Aorta (tissue), 5 donors: Measurements from ENCODE around the gene NDUFA11. TPM values are rescaled to one million over a fixed set of nuclear protein-coding genes. Genes with fewer than 3 reads are reported as not detected.

ENCODE experiments used
- ATAC-seq: fragments of 200-7000 bp; cut with Tn5 transposase; one replicate; pipeline ENCODE4 v1.9.1; 2022; ENCODE audit warnings: moderate library complexity; ENCODE audit not compliant: low FRiP score
- DNase-seq, 2 donors: peaks; one replicate each; pipeline ENCODE4 v3.0.0-alpha.2; 2020
- H3K27ac ChIP-seq, 2 donors: one replicate each; pipeline ENCODE4 v1.5.1; 2013; ENCODE audit warnings: low read length in 2 of 2, mild to moderate bottlenecking in 2 of 2, moderate library complexity in 2 of 2, control low read depth in 1 of 2, inconsistent platforms in 1 of 2, low read depth in 1 of 2
- H3K27me3 ChIP-seq, 2 donors: one replicate each; pipeline ENCODE4 v1.6.1; 2013; ENCODE audit warnings: control low read depth in 1 of 2, low read length in 1 of 2, mild to moderate bottlenecking in 1 of 2, moderate library complexity in 1 of 2; ENCODE audit not compliant: insufficient read depth in 2 of 2, control insufficient read depth in 1 of 2
- H3K36me3 ChIP-seq, 2 donors: one replicate each; pipeline ENCODE4 v1.6.1; 2013; ENCODE audit warnings: control low read depth in 1 of 2, low read length in 1 of 2, mild to moderate bottlenecking in 1 of 2; ENCODE audit not compliant: insufficient read depth in 2 of 2, control insufficient read depth in 1 of 2
- H3K4me1 ChIP-seq, 2 donors: one replicate each; pipeline ENCODE4 v1.6.1; 2013; ENCODE audit warnings: low read length in 2 of 2, control low read depth in 1 of 2, mild to moderate bottlenecking in 1 of 2, moderate library complexity in 1 of 2; ENCODE audit not compliant: insufficient read depth in 2 of 2, control insufficient read depth in 1 of 2
- H3K4me3 ChIP-seq, 2 donors: one replicate each; pipeline ENCODE4 v1.5.1; 2013; ENCODE audit warnings: low read length in 2 of 2, control low read depth in 1 of 2, mild to moderate bottlenecking in 1 of 2
- H3K9me3 ChIP-seq: one replicate; pipeline ENCODE4 v1.6.1; 2013; ENCODE audit warnings: mild to moderate bottlenecking, low read length; ENCODE audit not compliant: control insufficient read depth
- WGBS, 2 donors: extraction: QIAGEN DNeasy Blood & Tissue Kit; methylation state at CpG; one replicate each; pipeline ENCODE4 v1.1.7; 2013; 5-methylcytosine and 5-hydroxymethylcytosine counted together
- intact Hi-C, 2 donors: fragments of 100-400 bp; cut with DNase I; formaldehyde crosslinking; loops; one replicate each; pipeline versions ENCODE4 v1.14.2 to v1.15.0; 2022
- polyA plus RNA-seq, 2 donors: library from polyadenylated mRNA; stranded (reverse); fragments of 200-250 nt; gene quantifications; one replicate each; pipeline ENCODE4 v1.2.3, GENCODE V29; 2013
- total RNA-seq, 2 donors: library from RNA; stranded (reverse); fragmentation: NEBNext Ultra II Directional; extraction: Animal tissue kit (Norgen Biotek cat#: 25700); gene quantifications; one replicate each; pipeline ENCODE4 v1.2.1, GENCODE V29; 2021
- donor health status: healthy with polysubstance abuse.
- donor health status: Bipolar disorder and iron deficiency.
- donor health status: DM: no; HTN: no; CAD: no.
- donor health status: DM: no; HTN: no; CAD: no.
- donor health status: DM: yes; HTN: yes; CAD: no.

Gene NDUFA11
- total and polyA plus RNA-seq, 4 donors = 138 to 405 (median 239) TPM

DNA sequence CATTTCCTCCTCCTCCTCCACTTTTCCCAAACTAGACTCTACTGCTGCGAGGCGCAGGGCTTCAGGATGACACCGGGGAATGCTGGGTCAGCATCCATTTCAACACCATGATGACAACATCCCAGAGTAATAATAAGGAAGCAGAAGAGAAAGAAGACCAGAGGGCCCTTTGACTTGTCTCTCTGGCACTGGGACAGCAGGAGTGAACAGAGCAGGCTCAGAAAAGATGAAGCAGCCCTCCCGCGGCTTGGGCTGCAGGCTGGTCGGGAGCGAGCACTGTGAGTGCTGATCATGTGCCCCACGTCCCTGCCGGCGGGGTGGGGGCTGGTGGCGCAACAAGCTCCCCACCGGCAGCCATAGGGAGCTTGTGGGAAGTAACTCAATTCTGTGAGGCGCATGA is 43.8 kb upstream of the NDUFA11 start:
- Histone ChIP-seq H3K4me1 (no peaks in the 10 kb centered on the region), H3K36me3 (no peaks in the 10 kb centered on the region), H3K27ac (no peak overlapping the region), H3K27me3 (no peaks in the 10 kb centered on the region), H3K4me3 (no peak overlapping the region), H3K9me3 (no peaks in the 10 kb centered on the region)
- ATAC-seq (peak; percentile 50), DNase-seq (peak in 1 of 2 donors; percentile 90)
- intact Hi-C loops = no loop called here
- 73 to 87% methylated on average over 13 of the region's 13 CpGs for WGBS, 2 donors

DNA sequence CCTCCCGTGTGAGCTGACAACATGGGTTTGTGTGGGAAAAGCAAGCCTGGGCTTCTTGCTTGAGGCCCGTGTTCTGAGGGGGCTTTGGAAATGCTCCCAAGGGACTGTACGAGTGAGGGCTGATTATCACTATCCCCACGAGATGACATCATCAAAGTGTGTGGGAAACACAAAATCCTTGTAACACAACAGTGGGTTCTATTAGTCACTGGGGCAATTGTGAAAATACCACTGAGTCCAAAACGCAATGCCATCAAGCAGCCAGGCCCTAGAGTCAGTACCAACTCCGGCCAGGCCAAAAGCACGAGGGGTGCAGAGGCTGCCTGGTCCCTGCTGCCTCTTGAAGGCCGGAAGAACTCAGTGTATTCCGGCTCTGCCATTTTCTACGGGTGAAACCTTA is 40.0 kb upstream of the NDUFA11 start:
- Histone ChIP-seq H3K36me3 (peaks cover 0 to 4% of the 10 kb centered on the region in 2 donors), H3K4me3 (no peak overlapping the region), H3K27ac (no peak overlapping the region), H3K27me3 (no peaks in the 10 kb centered on the region), H3K9me3 (no peaks in the 10 kb centered on the region), H3K4me1 (no peaks in the 10 kb centered on the region)
- intact Hi-C loops = no loop called here
- no peak for ATAC-seq
- 47 to 65% methylated on average over 10 of the region's 10 CpGs for WGBS, 2 donors
- no peak for DNase-seq

DNA sequence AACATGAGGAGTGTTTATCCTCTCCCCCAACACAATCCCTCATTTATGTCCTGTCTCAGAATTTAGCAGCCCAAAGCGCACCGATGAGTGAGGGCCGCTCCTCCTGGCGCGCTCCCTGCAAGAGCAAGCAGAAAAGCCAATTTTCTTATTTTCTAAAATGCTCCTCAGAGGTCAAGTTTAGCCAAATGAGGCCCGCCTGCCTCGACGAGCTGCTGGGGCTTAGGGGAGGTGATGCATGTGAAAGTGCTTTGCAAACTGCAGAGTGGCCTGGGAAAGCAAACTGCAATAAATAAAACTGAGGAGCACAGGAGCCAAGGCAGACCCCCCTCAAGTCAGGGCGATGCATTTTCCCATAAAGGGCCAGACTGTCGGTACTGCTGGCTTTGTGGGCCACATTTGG is 39.5 kb upstream of the NDUFA11 start:
- 70 to 80% methylated on average over 10 of the region's 10 CpGs for WGBS, 2 donors
- Histone ChIP-seq H3K27ac (no peak overlapping the region), H3K27me3 (no peaks in the 10 kb centered on the region), H3K4me1 (no peaks in the 10 kb centered on the region), H3K36me3 (peaks cover 0 to 4% of the 10 kb centered on the region in 2 donors), H3K9me3 (no peaks in the 10 kb centered on the region), H3K4me3 (no peak overlapping the region)
- DNase-seq (no peak), ATAC-seq (no peak)
- intact Hi-C loops = no loop called here

DNA sequence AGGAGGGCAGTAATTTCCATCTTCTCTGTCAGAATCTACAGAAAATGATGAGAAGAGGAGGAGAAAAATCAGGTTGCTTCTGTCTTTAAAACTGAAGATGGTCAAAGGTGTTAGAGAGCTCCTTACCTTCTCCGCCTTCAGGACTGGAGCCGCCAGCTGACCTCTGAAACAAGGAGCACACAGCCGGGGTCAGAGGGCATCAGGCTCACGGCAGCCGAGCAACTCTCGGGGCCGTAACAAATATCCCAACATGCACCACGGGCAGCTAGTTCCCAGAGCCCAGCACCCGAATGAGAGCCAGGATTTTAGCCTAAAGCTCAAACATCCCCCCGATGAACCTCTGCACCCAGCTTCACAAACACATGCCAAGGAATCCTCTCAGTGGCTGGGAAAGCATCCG is 38.1 kb upstream of the NDUFA11 start:
- intact Hi-C loops = no loop called here
- no peak for ATAC-seq
- DNase-seq = no peak
- no peaks in the 10 kb centered on the region for H3K27me3 ChIP-seq
- peaks cover 0 to 4% of the 10 kb centered on the region in 2 donors for H3K36me3 ChIP-seq
- no peak overlapping the region for H3K27ac ChIP-seq
- no peaks in the 10 kb centered on the region for H3K4me1 ChIP-seq
- no peak overlapping the region for H3K4me3 ChIP-seq
- WGBS, 2 donors = 86 to 87% methylated on average over 11 of the region's 11 CpGs
- H3K9me3 ChIP-seq = no peaks in the 10 kb centered on the region

DNA sequence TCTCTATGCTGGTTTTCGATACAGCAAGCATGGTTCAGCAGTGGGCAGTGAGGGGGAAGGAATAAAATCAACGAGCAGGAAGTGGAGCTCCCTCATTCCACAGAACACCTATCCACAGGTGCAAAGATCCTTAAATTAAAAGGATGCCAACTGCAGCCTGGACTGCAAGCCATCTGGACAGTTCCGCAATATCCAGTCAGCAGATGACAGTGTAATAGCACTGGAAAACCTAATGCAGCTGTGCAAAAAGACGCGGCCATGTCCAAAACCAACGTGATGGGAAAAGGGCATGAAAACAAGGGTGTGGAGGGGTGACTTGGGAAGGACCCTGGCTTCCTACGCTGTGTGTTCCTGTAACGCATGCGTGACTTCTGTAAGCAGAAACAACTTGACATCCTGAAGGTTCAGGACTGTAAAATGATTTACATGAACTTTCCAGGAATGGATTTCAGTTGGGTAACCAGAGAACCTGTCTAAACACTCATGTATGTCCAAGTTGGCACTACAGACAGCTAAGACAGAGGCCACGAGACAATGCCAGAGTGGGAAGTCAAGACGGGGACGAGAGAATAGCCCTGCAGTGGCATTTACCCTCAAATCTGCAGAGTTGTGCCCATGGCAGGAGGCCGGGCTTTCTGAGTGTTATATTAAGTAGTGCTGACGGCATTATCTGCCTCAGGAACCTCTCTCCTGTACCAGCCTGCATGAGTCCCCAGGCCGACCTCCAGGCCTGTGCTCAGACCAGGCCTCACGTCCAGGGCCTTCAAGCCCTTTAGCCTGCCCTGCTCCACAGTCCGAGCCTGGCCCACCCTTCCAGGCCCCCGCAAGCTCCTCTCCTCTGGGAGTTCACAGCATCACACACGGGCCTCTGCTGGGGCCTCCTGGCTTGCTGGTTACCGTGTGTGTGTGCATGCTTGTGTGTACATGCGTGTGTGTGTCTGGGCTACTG is 36.9 kb upstream of the NDUFA11 start:
- H3K9me3 ChIP-seq = no peaks in the 10 kb centered on the region
- DNase-seq (no peak), ATAC-seq (no peak)
- no peaks in the 10 kb centered on the region for H3K4me1 ChIP-seq
- 85 to 87% methylated on average over 21 of the region's 21 CpGs for WGBS, 2 donors
- intact Hi-C loops = no loop called here
- no peak overlapping the region for H3K27ac ChIP-seq
- H3K27me3 ChIP-seq = no peaks in the 10 kb centered on the region
- H3K36me3 ChIP-seq = peaks cover 0 to 4% of the 10 kb centered on the region in 2 donors
- no peak overlapping the region for H3K4me3 ChIP-seq

DNA sequence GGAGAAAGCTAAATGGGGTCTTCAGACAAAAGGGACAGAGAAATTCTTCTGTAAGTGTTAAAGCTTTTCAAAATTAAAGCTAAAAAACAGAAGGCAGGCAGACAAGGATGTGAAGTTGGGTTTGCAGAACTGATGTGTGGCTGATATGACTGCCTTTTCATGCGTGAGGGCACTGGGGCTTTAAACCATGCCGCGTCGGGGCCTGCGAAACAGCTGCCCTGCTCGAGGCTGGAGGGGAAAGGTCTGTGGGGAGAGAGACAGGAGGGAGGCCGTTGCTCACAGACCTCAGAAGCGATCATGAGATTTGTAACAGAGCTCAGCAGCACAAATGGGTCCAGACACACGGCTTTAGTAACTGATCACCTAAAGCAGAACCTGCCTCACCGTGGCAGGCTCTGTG is 34.0 kb upstream of the NDUFA11 start:
- no peak for ATAC-seq
- Histone ChIP-seq H3K27ac (no peak overlapping the region), H3K9me3 (no peaks in the 10 kb centered on the region), H3K27me3 (no peaks in the 10 kb centered on the region), H3K4me1 (no peaks in the 10 kb centered on the region), H3K4me3 (no peak overlapping the region), H3K36me3 (peaks cover 0 to 7% of the 10 kb centered on the region in 2 donors)
- intact Hi-C loops = no loop called here
- 80 to 84% methylated on average over 10 of the region's 10 CpGs for WGBS, 2 donors
- no peak for DNase-seq

DNA sequence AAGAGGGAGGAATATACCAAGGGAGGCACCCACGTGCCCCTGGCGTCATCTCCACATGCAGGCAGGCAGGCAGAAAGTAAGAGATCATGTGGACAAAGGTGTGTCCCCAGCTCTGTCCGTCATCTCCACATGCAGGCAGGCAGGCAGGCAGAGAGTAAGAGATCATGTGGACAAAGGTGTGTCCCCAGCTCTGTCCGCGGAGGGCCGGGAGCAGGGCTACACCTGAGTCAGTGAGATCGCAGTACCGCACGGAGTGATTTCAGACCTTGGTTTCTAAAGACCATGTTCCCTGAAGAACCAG is 32.7 kb upstream of the NDUFA11 start:
- no peaks in the 10 kb centered on the region for H3K4me1 ChIP-seq
- no peaks in the 10 kb centered on the region for H3K27me3 ChIP-seq
- H3K4me3 ChIP-seq = no peak overlapping the region
- 93 to 96% methylated on average over 9 of the region's 9 CpGs for WGBS, 2 donors
- ATAC-seq (no peak), DNase-seq (no peak)
- intact Hi-C loops = no loop called here
- peaks cover 0 to 7% of the 10 kb centered on the region in 2 donors for H3K36me3 ChIP-seq
- H3K9me3 ChIP-seq = no peaks in the 10 kb centered on the region
- no peak overlapping the region for H3K27ac ChIP-seq

DNA sequence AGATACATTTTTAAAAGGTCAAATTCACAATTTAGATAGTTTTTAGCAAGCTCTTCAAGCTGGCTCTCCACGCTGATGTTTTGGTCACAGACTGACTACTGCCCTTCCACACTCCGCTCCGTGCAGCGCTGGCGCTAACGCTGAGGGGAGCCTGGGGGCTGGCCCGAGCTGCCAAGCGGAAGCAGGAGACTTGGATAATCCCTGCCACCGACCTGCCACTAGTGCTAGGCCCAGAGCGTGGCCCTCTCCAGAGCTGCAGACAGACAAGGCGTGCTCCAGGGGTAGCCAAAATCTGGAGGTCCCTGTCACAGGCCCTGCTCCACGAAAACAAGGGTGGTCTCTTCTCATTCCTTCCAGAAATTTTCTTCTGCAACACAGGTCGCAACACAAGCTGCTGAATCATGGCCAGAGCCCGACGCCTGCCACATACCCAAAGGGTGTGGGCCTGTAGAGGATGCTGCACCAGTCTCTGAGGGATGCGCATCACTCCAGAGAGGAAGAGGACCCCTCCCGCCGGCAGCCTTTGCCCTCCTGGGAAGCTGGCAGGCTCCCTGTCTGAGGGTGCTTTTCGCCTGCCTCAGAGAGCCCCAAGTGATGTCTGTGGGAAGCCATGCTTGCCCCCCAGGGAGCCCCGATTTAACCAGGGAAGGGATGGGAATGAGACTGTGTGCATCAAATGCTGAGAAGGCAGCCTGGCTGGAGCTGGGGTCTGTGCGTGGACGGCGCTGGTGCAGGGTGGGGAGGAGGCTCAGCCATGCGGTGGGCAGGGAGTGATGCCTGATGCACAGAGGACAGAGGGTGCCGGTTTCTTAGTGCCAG is 32.1 kb upstream of the NDUFA11 start:
- no peaks in the 10 kb centered on the region for H3K9me3 ChIP-seq
- intact Hi-C loops = no loop called here
- 74 to 75% methylated on average over 25 of the region's 25 CpGs for WGBS, 2 donors
- H3K4me3 ChIP-seq = no peak overlapping the region
- no peak overlapping the region for H3K27ac ChIP-seq
- H3K27me3 ChIP-seq = no peaks in the 10 kb centered on the region
- DNase-seq = no peak
- peaks cover 0 to 4% of the 10 kb centered on the region in 2 donors for H3K36me3 ChIP-seq
- peak; percentile 37 for ATAC-seq
- H3K4me1 ChIP-seq = no peaks in the 10 kb centered on the region
